GM18511 (cell line): Measurements from ENCODE around the gene PAK4.
"Not testable (repeated sequence)": the region's sequence is repeated elsewhere in the genome, so short reads cannot be mapped to it uniquely, and the experiment has no call there.

Experiments used
- ATAC-seq: cut with Tn5 transposase; IDR thresholded peaks from one replicate; pipeline ENCODE4 v1.9.1; 2021; ENCODE audit warnings: mild to moderate bottlenecking, moderate library complexity; ENCODE audit not compliant: unreplicated experiment

Gene PAK4

GRCh38 chr19:39202998-39203355 is 77.4 kb downstream of the PAK4 start:
- ATAC-seq, result no peak

- no peak for ATAC-seq
Observed at GRCh38 chr19:39203372-39204341, 78.1 kb downstream of the PAK4 start, which contains the start of gene SYCN. Gene SYCN (minus strand): TSS chr19:39204263. CDS start chr19:39204254, 9 bp downstream.

GRCh38 chr19:39205449-39205764 is 79.8 kb downstream of the PAK4 start:
- no peak for ATAC-seq

DNA sequence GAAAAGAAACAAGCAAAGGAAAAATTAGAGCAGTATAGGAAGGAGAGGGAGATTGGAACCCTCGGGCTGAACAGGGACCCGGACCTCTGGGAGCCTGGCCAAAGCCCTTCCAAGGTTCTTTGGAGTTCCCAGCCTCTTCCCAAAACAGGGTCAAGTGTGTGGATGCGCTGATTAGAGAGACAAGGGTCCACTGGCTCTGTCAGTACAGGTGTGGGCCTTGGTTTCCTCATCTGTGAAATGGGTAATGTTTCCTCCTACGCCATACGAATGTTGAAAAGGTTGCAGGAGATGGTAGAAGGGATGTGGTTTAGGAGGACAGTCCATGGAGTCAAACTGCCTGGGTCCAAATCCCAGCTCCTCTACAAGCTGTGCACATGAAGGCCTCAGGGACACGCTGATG is 80.5 kb downstream of the PAK4 start:
- no peak for ATAC-seq

DNA sequence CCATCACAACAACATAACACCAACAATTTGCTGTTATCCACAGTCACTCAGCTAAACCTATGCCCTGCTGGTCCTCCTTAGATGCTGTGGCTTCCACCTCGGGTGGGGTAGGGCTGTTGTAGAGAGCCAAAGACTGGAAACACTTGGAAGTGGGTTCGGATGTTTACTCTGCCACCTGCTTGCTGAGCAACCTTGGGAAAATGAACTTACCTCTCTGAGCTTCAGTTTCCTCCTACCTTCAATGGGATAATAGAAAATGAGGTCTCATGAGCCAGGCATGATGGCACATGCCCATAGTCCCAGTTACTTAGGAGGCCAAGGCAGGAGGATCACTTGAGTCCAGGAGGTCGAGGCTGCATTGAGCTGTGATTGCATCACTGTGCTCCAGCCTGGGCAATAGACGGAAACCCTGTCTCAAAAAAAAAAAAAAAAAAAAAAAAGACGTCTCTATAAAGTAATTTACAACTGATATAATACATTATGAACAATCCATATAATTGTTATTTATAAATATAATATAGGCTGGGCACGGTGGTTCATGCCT is 81.8 kb downstream of the PAK4 start:
- ATAC-seq, result no peak

GRCh38 chr19:39208175-39208795 is 82.7 kb downstream of the PAK4 start:
- ATAC-seq, result no peak

GRCh38 chr19:39209196-39209595 is 83.6 kb downstream of the PAK4 start:
- no peak for ATAC-seq

DNA sequence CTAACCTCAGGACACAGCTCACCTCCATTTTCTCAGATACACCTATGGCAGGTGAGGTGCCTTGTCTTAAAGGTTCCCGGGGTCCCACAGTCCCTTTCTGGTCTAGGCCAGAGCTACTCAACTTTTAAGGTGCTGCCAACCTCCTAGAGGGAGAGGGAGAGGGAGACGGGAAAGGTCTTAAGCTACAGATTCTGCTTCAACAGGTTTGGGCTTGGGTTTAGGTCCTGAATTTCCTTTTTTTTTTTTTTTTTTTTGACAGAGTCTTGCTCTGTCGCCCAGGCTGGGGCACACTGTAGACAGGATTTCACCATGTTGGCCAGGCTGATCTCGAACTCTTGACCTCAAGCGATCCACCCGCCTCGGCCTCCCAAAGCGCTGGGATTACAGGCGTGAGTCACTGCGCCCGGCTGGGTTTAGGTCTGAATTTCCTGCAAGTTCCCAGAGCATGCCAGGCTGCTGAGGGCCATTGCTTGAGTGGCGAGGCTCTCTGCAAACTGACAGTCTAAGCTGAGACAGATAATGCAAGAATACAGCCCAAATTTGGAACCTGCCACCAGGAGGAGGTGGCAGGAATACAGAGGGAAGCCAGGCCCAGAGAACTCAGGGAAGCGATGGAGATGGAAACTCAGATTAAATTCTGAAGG is 86.3 kb downstream of the PAK4 start:
- no peak for ATAC-seq

- ATAC-seq, result no peak
Observed at GRCh38 chr19:39212375-39212742, 86.8 kb downstream of the PAK4 start.

GRCh38 chr19:39215323-39215722 is 89.7 kb downstream of the PAK4 start:
- not testable (repeated sequence) for ATAC-seq

DNA sequence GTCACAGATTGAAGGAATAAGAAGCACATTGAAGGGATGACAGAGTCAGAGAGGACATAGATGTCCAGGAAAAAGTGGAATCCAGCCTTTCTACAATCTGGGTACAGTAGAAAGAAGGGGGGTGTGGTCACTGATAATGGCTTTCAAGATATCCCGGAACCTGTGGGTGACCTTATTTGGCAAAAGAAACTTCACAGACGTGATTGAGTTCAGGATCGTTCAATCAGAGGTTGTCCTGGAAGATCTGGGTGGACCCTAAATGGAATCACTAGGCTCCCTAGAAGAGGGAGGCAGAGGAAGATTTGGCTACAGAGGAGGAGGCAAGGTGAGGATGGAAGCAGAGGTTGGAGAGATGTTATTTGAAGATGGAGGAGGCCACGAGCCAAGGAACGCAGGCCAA is 91.5 kb downstream of the PAK4 start:
- ATAC-seq, result no peak

GRCh38 chr19:39218230-39219007 is 92.8 kb downstream of the PAK4 start:
- no peak for ATAC-seq

GRCh38 chr19:39219108-39219507 is 93.5 kb downstream of the PAK4 start:
- not testable (repeated sequence) for ATAC-seq

DNA sequence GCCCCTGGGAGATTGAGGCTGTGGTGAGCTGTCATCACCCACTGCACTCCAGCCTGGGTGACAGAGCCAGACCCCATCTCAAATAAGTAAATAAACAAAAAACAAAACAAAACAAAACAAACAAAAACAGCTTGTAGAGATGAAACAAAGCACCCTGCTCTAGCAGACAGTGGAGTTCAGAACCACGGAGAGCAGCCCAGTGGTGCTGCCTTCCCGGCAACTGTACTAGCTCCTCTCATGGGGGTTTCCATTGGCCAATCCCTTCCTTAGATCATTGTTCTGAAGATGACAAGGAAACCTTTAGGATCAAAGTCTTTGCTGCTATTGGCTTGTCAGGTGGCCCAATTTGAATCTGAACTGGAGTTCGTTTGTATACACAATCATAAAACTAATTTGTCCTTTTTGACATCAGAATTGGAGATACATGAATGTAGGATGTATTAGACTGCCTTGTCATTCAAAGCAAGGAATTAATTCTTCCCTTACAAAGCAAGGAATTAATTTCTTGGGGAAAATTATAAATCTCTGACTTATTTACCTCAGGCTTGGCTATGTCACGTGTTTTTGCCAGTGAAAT is 98.2 kb downstream of the PAK4 start:
- no peak for ATAC-seq

DNA sequence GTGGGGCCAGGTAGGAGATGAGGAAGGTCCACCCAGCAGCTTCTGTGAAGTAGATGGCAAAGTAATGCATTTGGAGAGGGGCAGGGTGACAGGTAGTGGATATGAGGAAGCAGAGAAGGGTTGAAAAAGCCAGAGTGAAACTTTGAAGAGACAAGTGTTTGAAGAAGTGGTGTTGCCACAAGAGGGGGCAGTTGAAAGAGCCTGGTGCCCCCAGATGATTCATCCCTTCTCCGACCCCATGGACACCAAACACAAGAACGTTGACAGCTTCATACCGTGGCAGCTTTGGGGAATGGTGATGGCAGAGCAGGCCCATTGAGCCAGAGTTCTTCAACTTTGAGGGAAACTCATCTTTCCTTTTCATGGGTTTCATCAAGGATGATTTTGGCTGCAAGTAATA is 99.3 kb downstream of the PAK4 start:
- no peak for ATAC-seq
